Gastroesophageal sphincter (tissue), 4 donors: Measurements from ENCODE around the gene ZBTB12. TPM values are rescaled to one million over a fixed set of nuclear protein-coding genes. Genes with fewer than 3 reads are reported as not detected.
"Not testable (repeated sequence)": the region's sequence is repeated elsewhere in the genome, so short reads cannot be mapped to it uniquely, and the experiment has no call there.

Experiments used
- ATAC-seq: fragments of 150-250 bp; one replicate; pipeline ENCODE4 v1.9.1; 2016; ENCODE audit warnings: mild to moderate bottlenecking, moderate library complexity
- H3K27ac ChIP-seq, 4 donors: fragments of 200-600 bp; sonication (generic) in 3 of 4; 1 replicate in 3 of 4; 2 replicates in 1 of 4; pipeline ENCODE4 v1.5.1; 2016 to 2019
- H3K27me3 ChIP-seq: fragments of 200-600 bp; sonication (generic); one replicate; pipeline ENCODE4 v1.5.1; 2019
- H3K36me3 ChIP-seq, 2 donors: fragments of 200-600 bp; sonication (generic); one replicate each; pipeline ENCODE4 v1.5.1; 2019; ENCODE audit warnings: control low read depth in 1 of 2
- H3K4me1 ChIP-seq, 3 donors: fragments of 200-600 bp; sonication (generic); 1 replicate in 2 of 3; 2 replicates in 1 of 3; pipeline ENCODE4 v1.5.1; 2016 to 2019; ENCODE audit warnings: control low read depth in 2 of 3
- H3K4me3 ChIP-seq, 2 donors: fragments of 200-600 bp; sonication (generic); one replicate each; pipeline ENCODE4 v1.5.1; 2019; ENCODE audit warnings: mild to moderate bottlenecking in 1 of 2, moderate library complexity in 1 of 2
- H3K9me3 ChIP-seq, 3 donors: fragments of 200-600 bp; sonication (generic); one replicate each; pipeline ENCODE4 v1.5.1; 2017 to 2019; ENCODE audit warnings: control low read depth in 2 of 3
- CTCF ChIP-seq, 4 experiments: fragments of 200-600 bp in 2 of 4; fragments of 450-650 bp in 2 of 4; sonication (generic) in 1 of 4; IDR thresholded peaks; one replicate each; pipeline ENCODE4 v1.5.1; 2017 to 2019; ENCODE audit warnings: antibody characterized with exemption in 4 of 4, mild to moderate bottlenecking in 2 of 4, moderate library complexity in 2 of 4
- EP300 ChIP-seq: sonication (generic); formaldehyde crosslinking; IDR thresholded peaks from one replicate; pipeline ENCODE4 v1.6.1; 2017; ENCODE audit warnings: antibody characterized with exemption, mild to moderate bottlenecking
- POLR2A ChIP-seq, 2 donors: fragments of 450-650 bp; IDR thresholded peaks; one replicate each; pipeline ENCODE4 v1.6.1; 2017; ENCODE audit warnings: antibody characterized with exemption in 2 of 2, mild to moderate bottlenecking in 2 of 2, moderate library complexity in 1 of 2
- POLR2AphosphoS5 ChIP-seq: sonication (generic); formaldehyde crosslinking; IDR thresholded peaks from one replicate; pipeline ENCODE4 v1.6.1; 2017; ENCODE audit warnings: antibody characterized with exemption
- WGBS, 2 donors: methylation state at CpG; one replicate each; pipeline ENCODE4 v1.1.5; 2018; ENCODE audit warnings: low coverage in 1 of 2; 5-methylcytosine and 5-hydroxymethylcytosine counted together
- total RNA-seq, 4 donors: library from RNA; depleted of rRNA; stranded (reverse); fragments of >200 nt; gene quantifications; one replicate each; pipeline ENCODE4 v1.1.0, GENCODE V29; 2016

ZBTB12 gene
- total RNA-seq, 4 donors from 2014 or later, result 0.40 to 2.0 (median 0.86) TPM

GRCh38 chr6:31933537-31933936, 31.7 kb upstream of the ZBTB12 start:
- TF ChIP-seq CTCF (IDR thresholded peaks at IDR 0.05), result no peak
- TF ChIP-seq EP300, result no peak
- TF ChIP-seq POLR2A (IDR thresholded peaks at IDR 0.05), result no peak
- no peak for TF ChIP-seq POLR2AphosphoS5
- 89 to 90% methylated on average over 3 to 13 of the region's 19 CpGs for WGBS, 2 donors
- Histone ChIP-seq H3K36me3 (no peaks in the 10 kb centered on the region), H3K4me3 (no peak overlapping the region), H3K27me3 (peaks cover 18% of the 10 kb centered on the region), H3K4me1 (no peaks in the 10 kb centered on the region), H3K9me3 (no peaks in the 10 kb centered on the region), H3K27ac (no peak overlapping the region)
- ATAC-seq, result no peak

GRCh38 chr6:31932137-31932536, 30.3 kb upstream of the ZBTB12 start:
- WGBS, 2 donors, result no CpG with 5 or more reads among the region's 32 CpGs
- H3K4me1 ChIP-seq, ATAC-seq, H3K27ac ChIP-seq, H3K36me3 ChIP-seq, H3K9me3 ChIP-seq, H3K4me3 ChIP-seq: not testable (repeated sequence)
- peaks cover 23% of the 10 kb centered on the region for H3K27me3 ChIP-seq

GRCh38 chr6:31930962-31931361, 29.1 kb upstream of the ZBTB12 start:
- TF ChIP-seq POLR2AphosphoS5 (no peak), CTCF (IDR thresholded peaks at IDR 0.05) (no peak), EP300 (no peak), POLR2A (IDR thresholded peaks at IDR 0.05) (no peak)
- no peaks in the 10 kb centered on the region for H3K36me3 ChIP-seq
- no peaks in the 10 kb centered on the region for H3K9me3 ChIP-seq
- no peak for ATAC-seq
- no peaks in the 10 kb centered on the region for H3K4me1 ChIP-seq
- 92 to 100% methylated on average over 1 of the region's 1 CpG for WGBS, 2 donors
- H3K27me3 ChIP-seq, result peaks cover 23% of the 10 kb centered on the region
- H3K27ac ChIP-seq, result no peak overlapping the region
- H3K4me3 ChIP-seq, result no peak overlapping the region

GRCh38 chr6:31928672-31928939, 26.7 kb upstream of the ZBTB12 start:
- H3K27me3 ChIP-seq, result peaks cover 23% of the 10 kb centered on the region
- no peak for ATAC-seq
- H3K9me3 ChIP-seq, result no peaks in the 10 kb centered on the region
- no peaks in the 10 kb centered on the region for H3K4me1 ChIP-seq
- 27% methylated on average over 5 of the region's 9 CpGs; no CpG with 5 or more reads in 1 of the 2 donors for WGBS, 2 donors
- no peaks in the 10 kb centered on the region for H3K36me3 ChIP-seq
- H3K27ac ChIP-seq, result no peak overlapping the region
- no peak for TF ChIP-seq CTCF (IDR thresholded peaks at IDR 0.05)
- no peak overlapping the region for H3K4me3 ChIP-seq

- no peak overlapping the region for H3K27ac ChIP-seq
- no peaks in the 10 kb centered on the region for H3K4me1 ChIP-seq
- no peaks in the 10 kb centered on the region for H3K9me3 ChIP-seq
- no peaks in the 10 kb centered on the region for H3K36me3 ChIP-seq
- peaks cover 23% of the 10 kb centered on the region for H3K27me3 ChIP-seq
- WGBS, 2 donors, result 61 to 63% methylated on average over 4 to 6 of the region's 11 CpGs
- H3K4me3 ChIP-seq, result peak overlapping the region in 1 of 2 donors; percentile 29
- ATAC-seq, result no peak
- no peak for TF ChIP-seq POLR2AphosphoS5
- no peak for TF ChIP-seq CTCF (IDR thresholded peaks at IDR 0.05)
- TF ChIP-seq POLR2A (IDR thresholded peaks at IDR 0.05), result no peak
- TF ChIP-seq EP300, result no peak
Observed at GRCh38 chr6:31927863-31928671, 26.2 kb upstream of the ZBTB12 start.
